ENCODE results near the gene GOLGA8A.
"Not testable (repeated sequence)": the region's sequence is repeated elsewhere in the genome, so short reads cannot be mapped to it uniquely, and the experiment has no call there.

Gene GOLGA8A

GRCh38 chr15:34437687-34438086 lies at the start of gene GOLGA8A:
Gene GOLGA8A (minus strand): TSS chr15:34437808. CDS start chr15:34389691, 48,117 bp downstream.
- DNase-seq, result peak; percentile 7

- DNase-seq, result no peak
These were observed 46.0 kb upstream of the GOLGA8A start for GRCh38 chr15:34483644-34484043.

- DNase-seq, result no peak
These were observed 43.8 kb upstream of the GOLGA8A start for GRCh38 chr15:34481370-34481769.

GRCh38 chr15:34473840-34474239 lies 36.2 kb upstream of the GOLGA8A start:
- DNase-seq, result no peak

GRCh38 chr15:34472947-34473346 lies 35.3 kb upstream of the GOLGA8A start:
- DNase-seq, result peak; percentile 26

- DNase-seq, result no peak
These were observed 33.3 kb upstream of the GOLGA8A start for GRCh38 chr15:34470892-34471291.

GRCh38 chr15:34470091-34470490 lies 32.5 kb upstream of the GOLGA8A start:
- DNase-seq, result no peak

- no peak for DNase-seq
These were observed 24.1 kb upstream of the GOLGA8A start for GRCh38 chr15:34461730-34462129.

GRCh38 chr15:34460451-34460850 lies 22.8 kb upstream of the GOLGA8A start:
- no peak for DNase-seq

GRCh38 chr15:34456658-34457057 lies 19.1 kb upstream of the GOLGA8A start:
- DNase-seq, result no peak

GRCh38 chr15:34442891-34443290 lies 5.3 kb upstream of the GOLGA8A start:
- no peak for DNase-seq

GRCh38 chr15:34439878-34440277 lies 2.3 kb upstream of the GOLGA8A start:
- DNase-seq, result no peak

GRCh38 chr15:34436956-34437442 lies 609 bp downstream of the GOLGA8A start:
- peak; percentile 2 for DNase-seq

GRCh38 chr15:34436126-34436955 lies 1.3 kb downstream of the GOLGA8A start:
- no peak for DNase-seq

- DNase-seq, result no peak
These were observed 1.9 kb downstream of the GOLGA8A start for GRCh38 chr15:34435658-34436057.

GRCh38 chr15:34434627-34435305 lies 2.8 kb downstream of the GOLGA8A start:
- DNase-seq, result no peak

- DNase-seq, result not testable (repeated sequence)
These were observed 3.5 kb downstream of the GOLGA8A start for GRCh38 chr15:34433956-34434626.

- peak; percentile 62 for DNase-seq
These were observed 7.0 kb downstream of the GOLGA8A start for GRCh38 chr15:34430642-34431041.

GRCh38 chr15:34423425-34424090 lies 14.1 kb downstream of the GOLGA8A start:
- not testable (repeated sequence) for DNase-seq

GRCh38 chr15:34420953-34421352 lies 16.7 kb downstream of the GOLGA8A start:
- DNase-seq, result not testable (repeated sequence)

GRCh38 chr15:34418435-34418834 lies 19.2 kb downstream of the GOLGA8A start:
- not testable (repeated sequence) for DNase-seq

- DNase-seq, result not testable (repeated sequence)
These were observed 28.1 kb downstream of the GOLGA8A start for GRCh38 chr15:34409511-34409910.

GRCh38 chr15:34408973-34409372 lies 28.6 kb downstream of the GOLGA8A start:
- DNase-seq, result not testable (repeated sequence)

Data from MV-4-11 (cell line).